GM21528 (cell line): ENCODE measurements around the gene AGMO.
"Not testable (repeated sequence)": the region's sequence is repeated elsewhere in the genome, so short reads cannot be mapped to it uniquely, and the experiment has no call there.

Experiments used
- ATAC-seq: cut with Tn5 transposase; IDR thresholded peaks from one replicate; pipeline ENCODE4 v1.9.1; 2021; ENCODE audit warnings: mild to moderate bottlenecking, moderate library complexity; ENCODE audit not compliant: unreplicated experiment, low FRiP score

The AGMO gene

DNA sequence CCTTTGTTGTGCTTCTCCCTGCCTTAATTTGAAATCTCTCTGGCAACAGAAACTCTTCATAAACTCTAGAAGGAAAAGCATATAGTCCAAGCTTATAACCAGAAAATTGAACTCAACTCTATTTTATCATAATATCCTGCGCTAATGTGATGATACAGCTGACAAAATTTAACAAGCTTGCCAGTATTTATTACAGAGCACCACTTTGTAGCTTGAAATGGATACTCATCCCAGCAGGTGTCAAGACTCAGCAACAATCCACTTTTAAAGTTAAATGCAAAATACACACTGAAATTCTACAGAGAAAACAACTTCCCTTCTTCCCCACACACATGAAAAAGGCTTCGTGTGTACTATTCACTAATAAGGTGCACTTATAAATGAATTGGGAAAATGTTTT lies 228.9 kb downstream of the AGMO start:
- no peak for ATAC-seq

DNA sequence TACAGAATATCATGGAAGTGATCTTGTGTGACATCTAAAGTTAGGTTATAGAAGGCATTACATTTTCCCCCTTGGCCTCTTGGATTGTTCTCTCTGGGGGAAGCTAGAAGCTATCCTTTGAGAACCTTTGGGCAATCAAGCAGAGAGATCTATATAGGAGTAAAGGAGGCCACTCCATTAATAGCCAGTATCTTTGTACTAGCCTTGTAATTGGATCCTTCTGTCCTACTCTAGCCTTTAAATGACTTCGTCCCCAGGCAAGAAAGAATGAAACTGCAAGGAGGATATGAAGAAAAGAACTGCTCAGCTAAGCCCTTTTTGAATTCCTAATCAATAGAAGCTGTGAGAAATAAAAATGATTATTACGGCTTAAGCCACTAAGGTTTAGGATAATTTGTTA lies 230.9 kb downstream of the AGMO start:
- ATAC-seq = no peak

DNA sequence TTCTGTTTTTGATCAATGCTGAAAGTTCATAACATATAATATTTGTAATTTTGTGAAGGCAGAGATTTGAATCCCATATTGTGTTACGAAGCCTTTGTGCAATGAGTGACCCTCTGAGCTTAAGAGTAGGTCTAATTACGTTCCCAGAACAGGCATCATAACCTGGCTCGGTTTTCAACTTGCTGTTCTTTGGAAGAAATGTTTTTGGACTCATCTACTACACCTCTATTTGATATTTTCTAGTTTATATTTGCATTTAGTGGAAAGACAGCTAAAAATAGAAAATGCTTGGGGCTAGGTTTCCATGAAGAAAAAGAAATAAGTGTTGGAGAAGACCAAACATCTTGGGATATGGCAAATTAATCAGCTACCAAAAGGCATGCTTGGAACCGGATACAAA lies 234.8 kb downstream of the AGMO start:
- ATAC-seq = no peak

- ATAC-seq = no peak
Measured at GRCh38 chr7:15326044-15326644, 235.7 kb downstream of the AGMO start.

GRCh38 chr7:15323550-15323949 lies 238.3 kb downstream of the AGMO start:
- ATAC-seq = no peak

DNA sequence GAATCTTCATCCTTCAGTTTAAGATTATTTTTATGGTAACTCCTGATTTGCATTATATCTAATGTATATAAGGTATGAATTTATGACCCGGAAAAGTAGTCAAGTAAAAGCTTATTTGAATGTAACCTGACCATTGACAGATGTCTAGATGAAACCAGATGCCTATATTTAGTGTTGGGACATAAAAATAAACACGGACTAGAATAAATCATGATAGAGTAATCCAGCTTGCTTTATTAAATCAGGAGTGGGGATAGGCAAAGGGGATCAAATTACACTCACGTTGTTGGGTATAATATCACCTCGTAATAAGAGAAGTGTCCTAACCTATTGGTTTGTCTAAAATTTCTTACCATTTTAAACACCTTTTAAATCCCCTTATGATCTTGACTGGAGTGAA lies 244.6 kb downstream of the AGMO start:
- ATAC-seq = no peak

DNA sequence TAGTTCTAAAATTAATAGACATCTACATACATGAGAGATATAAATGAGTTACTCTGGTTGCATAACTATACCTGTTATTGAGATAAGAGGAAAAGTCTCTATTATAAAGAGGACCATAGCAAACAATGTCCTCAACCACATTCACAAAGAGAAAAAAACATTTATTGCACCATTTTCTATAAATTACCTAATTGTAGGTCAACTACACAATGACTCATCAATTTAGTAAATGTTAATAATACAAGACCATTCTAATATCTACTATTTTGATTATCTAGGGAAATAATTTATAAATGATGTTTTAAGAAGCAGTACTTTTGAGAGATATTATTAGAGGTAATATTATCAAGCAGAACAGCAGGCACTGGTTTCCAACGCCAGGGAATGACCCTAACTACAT lies 246.1 kb downstream of the AGMO start:
- ATAC-seq = no peak

- ATAC-seq = no peak
Measured at GRCh38 chr7:15314922-15315321, 246.9 kb downstream of the AGMO start.

GRCh38 chr7:15313361-15313760 lies 248.5 kb downstream of the AGMO start:
- ATAC-seq = no peak

DNA sequence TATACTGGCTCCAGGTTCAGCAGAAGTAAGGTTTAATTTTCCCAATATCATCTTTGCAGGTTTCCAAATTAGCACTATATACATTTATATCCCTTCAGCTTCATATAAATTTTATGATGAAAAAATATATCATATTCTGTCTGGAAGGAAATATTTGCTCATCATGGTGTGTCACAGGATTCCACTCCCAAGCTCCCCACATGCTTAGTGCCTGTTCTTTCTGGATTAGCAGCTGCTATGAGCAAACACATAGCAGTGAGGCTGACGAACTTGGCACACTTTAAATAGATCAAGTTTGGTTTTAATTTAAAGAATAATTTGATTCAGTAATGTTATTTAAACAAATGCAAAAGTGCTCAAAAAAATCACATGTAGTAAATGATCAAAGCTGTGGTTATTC lies 251.9 kb downstream of the AGMO start:
- no peak for ATAC-seq

- ATAC-seq = no peak
Measured at GRCh38 chr7:15308821-15309220, 253.0 kb downstream of the AGMO start.

GRCh38 chr7:15306296-15306695 lies 255.5 kb downstream of the AGMO start:
- no peak for ATAC-seq

- ATAC-seq = no peak
Measured at GRCh38 chr7:15305002-15305600, 256.7 kb downstream of the AGMO start.

DNA sequence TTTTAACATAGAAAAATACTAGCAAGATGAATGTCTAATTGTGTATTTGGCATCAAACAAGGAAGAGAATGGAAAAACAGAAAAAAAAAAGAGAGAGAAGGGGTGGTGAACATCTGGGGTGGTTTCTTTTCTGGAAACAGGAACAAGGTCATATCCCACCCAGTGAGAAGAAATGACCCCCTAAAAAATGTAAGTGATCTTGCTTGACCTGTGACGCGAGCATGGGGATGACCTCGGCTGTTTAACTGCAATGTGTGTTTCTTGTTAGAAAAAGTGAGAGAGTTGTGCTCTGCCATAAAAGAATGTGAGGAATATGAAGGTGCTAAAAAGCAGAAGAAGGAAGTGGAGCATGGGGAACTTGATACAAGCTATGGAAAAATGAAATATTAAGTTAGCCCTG lies 258.5 kb downstream of the AGMO start:
- ATAC-seq = no peak

- ATAC-seq = not testable (repeated sequence)
Measured at GRCh38 chr7:15300986-15301385, 260.8 kb downstream of the AGMO start.

- ATAC-seq = no peak
Measured at GRCh38 chr7:15292138-15292537, 269.7 kb downstream of the AGMO start.

DNA sequence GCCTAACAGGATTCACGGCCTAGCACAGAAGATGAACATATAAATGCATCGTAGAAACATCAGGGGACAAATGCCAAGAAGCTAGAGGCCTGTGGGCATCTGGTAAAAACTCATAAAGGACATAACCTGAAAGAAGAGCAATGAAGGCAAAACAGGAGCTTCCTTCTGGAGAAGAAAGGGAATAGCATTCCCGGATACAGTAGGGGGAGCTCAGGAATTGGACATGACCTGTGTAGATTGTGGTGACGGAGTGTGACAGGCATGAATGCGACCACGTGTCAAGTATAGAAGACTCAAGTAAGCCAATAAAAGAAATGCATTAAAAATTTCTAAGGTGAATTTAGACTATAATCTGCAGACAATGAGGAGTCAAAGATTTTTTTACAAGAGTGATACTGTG lies 270.1 kb downstream of the AGMO start:
- no peak for ATAC-seq

DNA sequence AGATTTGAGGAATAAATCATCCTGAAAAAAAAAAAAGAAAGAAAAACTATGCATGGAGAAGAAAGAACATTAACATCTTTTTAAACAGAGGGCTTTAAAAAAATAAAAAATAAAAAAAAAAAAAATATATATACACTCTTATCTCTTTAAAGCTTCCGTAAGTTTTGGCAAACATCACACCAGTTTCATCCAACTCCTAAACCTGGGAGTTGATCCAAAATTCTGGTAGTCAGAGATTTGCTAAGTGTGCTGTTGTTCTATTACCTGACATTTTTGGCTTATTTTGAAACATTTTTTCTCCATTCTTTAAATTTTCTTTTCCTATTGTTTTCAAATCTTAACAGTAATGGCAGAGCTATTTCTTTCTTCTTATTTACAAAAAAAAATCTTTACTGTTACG lies 273.1 kb downstream of the AGMO start:
- ATAC-seq = no peak

- ATAC-seq = no peak
Measured at GRCh38 chr7:15284396-15284795, 277.4 kb downstream of the AGMO start.

GRCh38 chr7:15280078-15280733 lies 281.6 kb downstream of the AGMO start:
- no peak for ATAC-seq

DNA sequence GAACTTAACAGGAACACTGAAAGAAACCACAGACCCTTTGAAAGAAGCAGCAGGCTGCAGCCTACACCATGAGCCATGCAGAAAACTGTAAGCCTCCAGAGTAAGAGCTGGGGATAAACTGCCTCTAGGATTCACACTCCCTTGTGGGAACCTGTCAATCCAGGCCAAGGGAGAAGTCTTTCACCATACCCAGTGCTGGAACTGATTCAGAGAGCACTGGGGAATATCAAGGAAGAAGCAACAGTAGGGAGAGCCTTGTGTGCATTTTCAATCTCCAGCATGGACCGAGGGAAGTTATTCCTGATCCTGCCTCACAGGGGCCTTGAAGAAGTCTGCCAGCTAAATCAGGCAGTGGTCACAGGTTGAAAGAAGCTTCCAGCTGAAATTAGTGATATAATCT lies 282.2 kb downstream of the AGMO start:
- no peak for ATAC-seq

DNA sequence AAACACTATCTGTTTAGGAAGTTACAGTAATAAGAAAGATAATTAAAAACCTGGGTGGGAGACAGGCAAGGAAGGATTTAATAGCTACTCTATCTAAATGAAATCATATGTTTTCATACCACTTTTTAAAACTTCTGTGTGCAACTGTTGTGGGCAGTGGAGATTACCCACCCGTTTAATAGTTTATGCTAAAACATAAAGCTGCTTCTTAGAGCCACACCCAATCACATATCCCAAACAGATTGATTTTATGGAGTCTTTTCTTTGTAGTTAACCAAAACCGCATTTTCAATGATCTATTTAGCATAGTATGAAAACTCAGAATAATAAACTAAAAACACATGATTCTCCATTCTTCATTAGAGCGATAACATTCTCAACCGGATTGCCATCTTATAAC lies 304.1 kb downstream of the AGMO start:
- no peak for ATAC-seq
